ENCODE measurements around the gene KBTBD7. TPM values are rescaled to one million over a fixed set of nuclear protein-coding genes. Genes with fewer than 3 reads are reported as not detected.

KBTBD7 gene
- total RNA-seq, 1 experiment from 2014 or later: 6.4 TPM

- CTCF ChIA-PET: no interaction called here
- H3K4me1 Mint-ChIP-seq (ENCODE audit: low read depth, unreplicated experiment): peaks cover 7% of the 10 kb centered on the region
- no TSS peak for BruUV-seq (replicated peaks)
Observed at GRCh38 chr13:41193469-41193868, 900 bp downstream of the KBTBD7 start.

GRCh38 chr13:41188584-41188983 lies 5.8 kb downstream of the KBTBD7 start:
- no peak for DNase-seq
- Mint-ChIP-seq H3K36me3 (ENCODE audit: insufficient read depth, unreplicated experiment) (no peaks in the 10 kb centered on the region), H3K9me3 (ENCODE audit: low read depth, unreplicated experiment) (no peaks in the 10 kb centered on the region), H3K4me3 (ENCODE audit: low read depth, unreplicated experiment) (no peak overlapping the region), H3K27ac (ENCODE audit: unreplicated experiment) (no peak overlapping the region), H3K27me3 (ENCODE audit: unreplicated experiment) (no peaks in the 10 kb centered on the region), H3K4me1 (ENCODE audit: low read depth, unreplicated experiment) (peaks cover 7% of the 10 kb centered on the region)
- BruUV-seq (replicated peaks): no TSS peak
- no peak for TF ChIP-seq CTCF (IDR thresholded peaks at IDR 0.05; ENCODE audit: unreplicated experiment)
- intact Hi-C loops (cut with micrococcal nuclease; ENCODE audit: unreplicated experiment): no loop called here
- CTCF ChIA-PET: no interaction called here

More at GRCh38 chr13:41193469-41193868, 900 bp downstream of the KBTBD7 start:
- no peak for TF ChIP-seq CTCF (IDR thresholded peaks at IDR 0.05; ENCODE audit: unreplicated experiment)
- intact Hi-C loops (cut with micrococcal nuclease; ENCODE audit: unreplicated experiment): no loop called here
- no peaks in the 10 kb centered on the region for H3K9me3 Mint-ChIP-seq (ENCODE audit: low read depth, unreplicated experiment)
- H3K27me3 Mint-ChIP-seq (ENCODE audit: unreplicated experiment): no peaks in the 10 kb centered on the region
- no peak for DNase-seq
- H3K27ac Mint-ChIP-seq (ENCODE audit: unreplicated experiment): peak overlapping the region; percentile 78
- H3K4me3 Mint-ChIP-seq (ENCODE audit: low read depth, unreplicated experiment): peak overlapping the region; percentile 95
- H3K36me3 Mint-ChIP-seq (ENCODE audit: insufficient read depth, unreplicated experiment): peaks cover 10% of the 10 kb centered on the region

- no peak overlapping the region for H3K27ac Mint-ChIP-seq (ENCODE audit: unreplicated experiment)
Observed at GRCh38 chr13:41186481-41186880, 7.9 kb downstream of the KBTBD7 start.

GRCh38 chr13:41182231-41182630 lies 12.1 kb downstream of the KBTBD7 start:
- no peak for TF ChIP-seq CTCF (IDR thresholded peaks at IDR 0.05; ENCODE audit: unreplicated experiment)
- no peaks in the 10 kb centered on the region for H3K4me1 Mint-ChIP-seq (ENCODE audit: low read depth, unreplicated experiment)
- no peak overlapping the region for H3K4me3 Mint-ChIP-seq (ENCODE audit: low read depth, unreplicated experiment)
- BruUV-seq (replicated peaks): no TSS peak
- H3K27me3 Mint-ChIP-seq (ENCODE audit: unreplicated experiment): no peaks in the 10 kb centered on the region
- intact Hi-C loops (cut with micrococcal nuclease; ENCODE audit: unreplicated experiment): no loop called here
- no peaks in the 10 kb centered on the region for H3K36me3 Mint-ChIP-seq (ENCODE audit: insufficient read depth, unreplicated experiment)
- no peak overlapping the region for H3K27ac Mint-ChIP-seq (ENCODE audit: unreplicated experiment)
- CTCF ChIA-PET: no interaction called here
- DNase-seq: no peak
- H3K9me3 Mint-ChIP-seq (ENCODE audit: low read depth, unreplicated experiment): no peaks in the 10 kb centered on the region

More at GRCh38 chr13:41186481-41186880, 7.9 kb downstream of the KBTBD7 start:
- H3K4me1 Mint-ChIP-seq (ENCODE audit: low read depth, unreplicated experiment): peaks cover 7% of the 10 kb centered on the region
- intact Hi-C loops (cut with micrococcal nuclease; ENCODE audit: unreplicated experiment): loop anchor here (2.0 kb wide), 1 partner anchor 46 kb away; no protein-coding TSS in a partner anchor
- no peaks in the 10 kb centered on the region for H3K36me3 Mint-ChIP-seq (ENCODE audit: insufficient read depth, unreplicated experiment)
- H3K9me3 Mint-ChIP-seq (ENCODE audit: low read depth, unreplicated experiment): no peaks in the 10 kb centered on the region
- no peak for TF ChIP-seq CTCF (IDR thresholded peaks at IDR 0.05; ENCODE audit: unreplicated experiment)
- H3K27me3 Mint-ChIP-seq (ENCODE audit: unreplicated experiment): no peaks in the 10 kb centered on the region
- no peak overlapping the region for H3K4me3 Mint-ChIP-seq (ENCODE audit: low read depth, unreplicated experiment)
- CTCF ChIA-PET: no interaction called here
- no peak for DNase-seq
- BruUV-seq (replicated peaks): no TSS peak
